ENCODE data around the gene GPC4.

Gene GPC4

DNA sequence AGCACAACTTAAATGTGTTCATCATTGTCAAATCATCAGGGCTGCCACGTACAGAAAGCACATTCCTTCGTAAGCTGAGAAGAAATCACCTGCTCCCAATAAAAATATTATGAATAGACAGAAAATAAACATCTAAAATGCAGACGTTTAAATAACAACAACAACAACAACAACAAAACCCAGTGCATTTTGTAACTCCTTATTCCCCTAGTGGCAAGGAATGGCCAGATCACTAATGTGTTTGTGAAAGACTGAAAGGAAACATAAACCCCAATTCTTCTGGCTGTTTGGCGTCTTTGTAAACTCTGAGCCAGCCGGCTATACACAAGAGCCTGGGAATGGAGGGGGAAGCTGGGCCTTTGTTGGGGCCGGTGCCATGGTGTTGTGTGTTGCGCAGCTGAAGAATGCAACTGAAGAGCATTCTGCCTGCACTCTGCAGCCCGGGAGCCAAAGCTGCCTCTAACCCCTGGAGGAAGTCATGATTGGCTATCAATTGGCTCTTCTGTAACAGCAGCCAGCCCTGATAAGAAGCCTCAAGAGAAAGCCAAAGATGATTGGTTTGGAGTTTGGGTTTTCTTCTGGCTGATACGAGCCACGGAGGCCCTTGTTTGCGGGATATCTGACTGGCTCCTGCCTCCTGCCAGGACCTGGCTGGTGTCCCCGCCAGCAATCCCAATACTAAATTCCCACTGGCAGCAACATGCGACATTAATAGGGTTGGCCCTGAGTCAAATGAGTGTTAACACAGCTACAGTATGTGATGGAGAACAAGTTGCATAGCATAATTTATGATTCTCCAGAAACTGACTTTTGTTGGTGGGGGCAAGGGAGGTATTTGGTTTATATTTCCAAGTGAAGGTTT is 107.4 kb downstream of the GPC4 start:
- H3K4me3 ChIP-seq (ENCODE audit: low read length) = no peak overlapping the region
- peak; percentile 25 for DNase-seq (ENCODE audit: low read depth)

DNA sequence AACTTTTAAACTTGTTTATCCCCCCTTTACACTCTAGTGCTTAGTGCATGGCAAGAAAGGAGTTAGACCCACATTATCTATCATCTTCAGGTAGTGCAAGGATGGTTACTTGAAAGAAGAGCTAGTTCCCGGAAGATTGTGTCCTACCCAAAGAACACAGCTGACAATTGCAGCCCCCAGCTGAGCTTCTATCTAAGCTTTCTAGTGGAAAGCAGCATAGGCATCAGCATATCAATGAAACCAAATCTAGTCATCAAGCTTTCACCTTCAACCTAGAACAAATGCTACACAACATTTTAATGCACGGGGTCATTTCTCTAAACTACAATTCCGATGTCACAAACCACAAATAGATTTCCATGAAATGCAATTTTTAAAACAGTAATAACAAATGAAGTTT is 108.2 kb downstream of the GPC4 start:
- no peak overlapping the region for H3K4me3 ChIP-seq (ENCODE audit: low read length)
- TF ChIP-seq, protein P1, sequence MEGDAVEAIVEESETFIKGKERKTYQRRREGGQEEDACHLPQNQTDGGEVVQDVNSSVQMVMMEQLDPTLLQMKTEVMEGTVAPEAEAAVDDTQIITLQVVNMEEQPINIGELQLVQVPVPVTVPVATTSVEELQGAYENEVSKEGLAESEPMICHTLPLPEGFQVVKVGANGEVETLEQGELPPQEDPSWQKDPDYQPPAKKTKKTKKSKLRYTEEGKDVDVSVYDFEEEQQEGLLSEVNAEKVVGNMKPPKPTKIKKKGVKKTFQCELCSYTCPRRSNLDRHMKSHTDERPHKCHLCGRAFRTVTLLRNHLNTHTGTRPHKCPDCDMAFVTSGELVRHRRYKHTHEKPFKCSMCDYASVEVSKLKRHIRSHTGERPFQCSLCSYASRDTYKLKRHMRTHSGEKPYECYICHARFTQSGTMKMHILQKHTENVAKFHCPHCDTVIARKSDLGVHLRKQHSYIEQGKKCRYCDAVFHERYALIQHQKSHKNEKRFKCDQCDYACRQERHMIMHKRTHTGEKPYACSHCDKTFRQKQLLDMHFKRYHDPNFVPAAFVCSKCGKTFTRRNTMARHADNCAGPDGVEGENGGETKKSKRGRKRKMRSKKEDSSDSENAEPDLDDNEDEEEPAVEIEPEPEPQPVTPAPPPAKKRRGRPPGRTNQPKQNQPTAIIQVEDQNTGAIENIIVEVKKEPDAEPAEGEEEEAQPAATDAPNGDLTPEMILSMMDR (conservative IDR thresholded peaks at IDR 0.05; ENCODE audit: low read length) = no peak
- DNase-seq (ENCODE audit: low read depth) = no peak

More for the DNA sequence above, 107.4 kb downstream of the GPC4 start:
- TF ChIP-seq, protein P1 (conservative IDR thresholded peaks at IDR 0.05; ENCODE audit: low read length) = no peak

DNA sequence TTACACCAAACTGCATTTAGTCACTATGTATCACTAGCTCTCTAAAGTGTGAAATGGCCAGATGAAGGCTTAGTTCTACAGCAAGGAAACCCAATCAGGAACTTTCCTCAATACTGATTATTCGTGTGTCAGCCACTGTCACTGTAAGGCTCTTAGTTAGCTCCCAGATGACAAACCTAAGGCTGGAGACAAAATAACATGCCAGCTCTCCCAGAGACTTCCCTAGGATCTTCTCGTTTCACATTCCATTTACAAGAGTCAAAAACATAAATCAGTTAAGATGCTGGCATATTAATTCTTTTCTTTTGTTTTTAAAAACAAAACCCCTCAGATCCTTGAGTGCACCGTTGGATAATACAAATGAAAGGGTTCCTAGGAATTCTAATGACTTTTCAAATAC is 109.0 kb downstream of the GPC4 start:
- TF ChIP-seq, protein P1 (conservative IDR thresholded peaks at IDR 0.05; ENCODE audit: low read length) = no peak
- peak; percentile 17 for DNase-seq (ENCODE audit: low read depth)
- no peak overlapping the region for H3K4me3 ChIP-seq (ENCODE audit: low read length)

DNA sequence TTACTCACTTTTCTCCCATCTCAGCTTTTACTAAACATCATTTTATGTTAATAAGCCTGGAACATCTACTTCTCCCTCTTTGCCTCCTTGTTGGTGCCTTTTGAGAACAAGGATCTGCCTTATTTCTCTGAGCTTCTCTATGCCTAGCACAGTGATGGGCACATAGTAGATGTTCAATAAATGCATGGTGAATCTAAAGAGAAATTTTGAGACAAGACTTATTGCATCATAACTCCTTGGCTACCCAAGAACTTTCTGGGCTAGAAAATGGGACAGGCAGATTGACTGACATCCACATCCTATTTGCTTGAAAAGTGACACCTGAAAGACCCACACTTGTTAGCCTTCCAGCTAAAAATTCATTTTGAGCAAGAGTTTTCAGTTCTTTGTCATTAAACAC is 109.9 kb downstream of the GPC4 start:
- no peak for DNase-seq (ENCODE audit: low read depth)
- no peak overlapping the region for H3K4me3 ChIP-seq (ENCODE audit: low read length)
- TF ChIP-seq, protein P1 (conservative IDR thresholded peaks at IDR 0.05; ENCODE audit: low read length) = no peak

DNA sequence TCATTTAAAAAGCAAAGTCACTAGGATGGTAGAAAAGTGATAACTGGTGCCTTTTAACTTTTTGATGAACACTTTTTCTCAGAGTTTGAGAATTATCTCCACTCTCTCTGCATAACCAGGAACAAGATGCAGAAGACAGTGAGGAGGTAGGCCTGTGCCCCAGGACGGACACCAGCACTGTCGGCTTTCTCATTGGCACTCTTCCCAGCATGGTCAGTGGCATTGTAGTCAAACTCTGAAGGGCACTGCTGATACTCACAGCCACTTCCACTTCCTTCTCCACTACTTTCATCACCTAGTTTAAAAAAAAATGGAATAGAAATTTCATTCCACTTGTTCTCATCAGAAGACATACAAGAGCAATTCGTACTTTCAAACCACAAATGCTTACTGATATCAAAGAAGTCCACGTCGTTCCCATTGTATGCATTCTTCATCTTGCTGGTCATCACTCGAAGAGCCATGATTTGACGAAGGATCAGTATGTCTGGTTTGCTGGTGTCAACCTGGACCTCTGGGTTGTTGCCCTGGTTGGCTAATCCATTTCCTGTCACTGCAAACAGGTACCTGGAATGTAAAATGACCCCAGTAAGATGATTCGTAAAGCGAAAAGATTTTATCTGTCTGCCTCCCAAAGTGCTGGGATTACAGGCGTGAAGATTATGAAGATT is 112.4 kb downstream of the GPC4 start:
- TF ChIP-seq, protein P1 (conservative IDR thresholded peaks at IDR 0.05; ENCODE audit: low read length) = no peak
- DNase-seq (ENCODE audit: low read depth) = no peak

DNA sequence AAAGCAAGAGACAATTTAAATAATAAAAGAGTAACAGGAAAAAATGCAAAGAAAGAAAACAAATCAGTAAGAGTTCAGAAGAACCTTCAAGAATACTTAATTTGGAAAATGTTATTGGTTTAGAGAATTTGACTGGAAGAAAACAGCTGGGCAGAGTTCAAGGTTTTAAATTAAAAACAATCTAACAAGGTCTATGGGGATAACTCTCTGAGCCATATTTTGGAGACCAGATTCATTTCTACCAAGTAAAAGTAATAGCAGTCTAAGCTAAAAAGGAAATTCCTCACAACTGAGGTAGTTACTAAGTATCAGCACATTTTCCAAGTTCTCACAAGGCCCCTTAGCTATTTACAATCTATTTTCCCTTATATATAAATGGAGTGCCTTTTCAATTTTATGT is 114.7 kb downstream of the GPC4 start:
- DNase-seq (ENCODE audit: low read depth) = no peak
- TF ChIP-seq, protein P1 (conservative IDR thresholded peaks at IDR 0.05; ENCODE audit: low read length) = no peak
- H3K4me3 ChIP-seq (ENCODE audit: low read length) = no peak overlapping the region

More for the DNA sequence above, 112.4 kb downstream of the GPC4 start:
- H3K4me3 ChIP-seq (ENCODE audit: low read length) = no peak overlapping the region

DNA sequence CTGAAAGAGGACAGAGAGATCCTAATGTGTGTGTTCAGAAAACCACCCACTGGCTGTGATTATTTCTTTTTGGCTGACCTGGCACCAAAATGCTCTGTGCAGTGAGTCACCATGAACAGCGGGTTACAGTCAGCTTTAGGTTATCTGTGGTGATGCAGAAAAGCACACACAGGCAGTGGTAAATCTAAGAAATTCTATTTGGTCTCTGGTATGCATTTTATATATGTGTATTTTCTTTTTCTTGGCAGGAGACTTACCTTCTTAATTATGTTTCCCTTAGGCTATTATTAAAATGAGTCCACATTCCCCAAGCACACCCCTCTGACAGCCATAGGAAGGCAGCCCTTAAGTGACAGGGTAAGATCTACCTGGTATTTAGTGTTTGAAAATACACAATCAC is 118.0 kb downstream of the GPC4 start:
- DNase-seq (ENCODE audit: low read depth) = peak; percentile 42
- TF ChIP-seq, protein P1 (conservative IDR thresholded peaks at IDR 0.05; ENCODE audit: low read length) = no peak
- no peak overlapping the region for H3K4me3 ChIP-seq (ENCODE audit: low read length)

All from AG10803 (cell line).